Mesenchymal stem cell (in vitro differentiated cells and primary cell): ENCODE measurements around the gene TNF.
"Not testable (repeated sequence)": the region's sequence is repeated elsewhere in the genome, so short reads cannot be mapped to it uniquely, and the experiment has no call there.

ENCODE experiments used
- DNase-seq: peaks from one replicate; pipeline ENCODE4 v3.0.0-alpha.2; 2013
- H2AFZ ChIP-seq: one replicate; pipeline ENCODE4 v1.6.1; 2013; ENCODE audit warnings: low read depth, mild to moderate bottlenecking, control low read depth, inconsistent platforms, low read length, moderate library complexity
- H2AK5ac ChIP-seq: 2 replicates; pipeline ENCODE4 v1.6.1; 2013; ENCODE audit warnings: low read length, moderate library complexity, mild to moderate bottlenecking, inconsistent platforms; ENCODE audit not compliant: severe bottlenecking
- H2BK120ac ChIP-seq: one replicate; pipeline ENCODE4 v1.6.1; 2013; ENCODE audit warnings: low read depth, mild to moderate bottlenecking, inconsistent platforms, low read length, moderate library complexity
- H2BK12ac ChIP-seq, 2 experiments: one replicate each; pipeline ENCODE4 v1.6.1; 2013; ENCODE audit warnings: inconsistent platforms in 2 of 2, low read length in 2 of 2, mild to moderate bottlenecking in 2 of 2, moderate library complexity in 2 of 2, control low read depth in 1 of 2
- H2BK15ac ChIP-seq: one replicate; pipeline ENCODE4 v1.6.1; 2013; ENCODE audit warnings: mild to moderate bottlenecking, low read depth, inconsistent platforms; ENCODE audit not compliant: poor library complexity, severe bottlenecking
- H2BK5ac ChIP-seq: 2 replicates; pipeline ENCODE4 v1.6.1; 2013; ENCODE audit warnings: low read depth, mild to moderate bottlenecking, low read length, control low read depth, inconsistent platforms; ENCODE audit not compliant: poor library complexity, severe bottlenecking
- H3K14ac ChIP-seq, 2 experiments: one replicate each; pipeline ENCODE4 v1.6.1; 2013; ENCODE audit warnings: inconsistent platforms in 2 of 2, low read length in 2 of 2, control low read depth in 1 of 2, mild to moderate bottlenecking in 1 of 2, moderate library complexity in 1 of 2
- H3K18ac ChIP-seq, 2 experiments: one replicate each; pipeline ENCODE4 v1.6.1; 2013; ENCODE audit warnings: inconsistent platforms in 2 of 2, low read length in 2 of 2, control low read depth in 1 of 2, low read depth in 1 of 2, mild to moderate bottlenecking in 1 of 2
- H3K23ac ChIP-seq, 2 experiments: one replicate each; pipeline ENCODE4 v1.6.1; 2013; ENCODE audit warnings: inconsistent platforms in 2 of 2, low read length in 2 of 2, mild to moderate bottlenecking in 2 of 2, moderate library complexity in 2 of 2, control low read depth in 1 of 2
- H3K27ac ChIP-seq: 2 replicates; pipeline ENCODE4 v1.5.1; 2013; ENCODE audit warnings: mild to moderate bottlenecking, moderate library complexity, low read length, control low read depth, inconsistent platforms; ENCODE audit not compliant: poor library complexity, severe bottlenecking
- H3K27me3 ChIP-seq, 2 experiments: 2 replicates each; pipeline versions ENCODE4 v1.6.1 to v1.7.0; 2013; ENCODE audit warnings: low read length in 2 of 2, mild to moderate bottlenecking in 2 of 2, moderate library complexity in 2 of 2, control low read depth in 1 of 2, inconsistent platforms in 1 of 2; ENCODE audit not compliant: control insufficient read depth in 1 of 2, insufficient read depth in 1 of 2
- H3K36me3 ChIP-seq, 2 experiments: 2 replicates each; pipeline versions ENCODE4 v1.6.1 to v1.7.0; 2013; ENCODE audit warnings: low read length in 2 of 2, control low read depth in 1 of 2, inconsistent platforms in 1 of 2, low read depth in 1 of 2, mild to moderate bottlenecking in 1 of 2; ENCODE audit not compliant: insufficient read depth in 2 of 2, control insufficient read depth in 1 of 2
- H3K4ac ChIP-seq, 2 experiments: one replicate each; pipeline ENCODE4 v1.6.1; 2013; ENCODE audit warnings: inconsistent platforms in 2 of 2, low read length in 2 of 2, mild to moderate bottlenecking in 2 of 2, moderate library complexity in 2 of 2, control low read depth in 1 of 2, low read depth in 1 of 2
- H3K4me1 ChIP-seq: 2 replicates; pipeline ENCODE4 v1.6.1; 2013; ENCODE audit warnings: low read depth, low read length, control low read depth; ENCODE audit not compliant: control insufficient read depth, insufficient read depth
- H3K4me2 ChIP-seq: 2 replicates; pipeline ENCODE4 v1.6.1; 2013; ENCODE audit warnings: low read length, mild to moderate bottlenecking, inconsistent platforms; ENCODE audit not compliant: poor library complexity, severe bottlenecking
- H3K4me3 ChIP-seq, 2 experiments: 2 replicates each; pipeline versions ENCODE4 v1.5.1 to v1.7.0; 2013; ENCODE audit warnings: low read length in 2 of 2, mild to moderate bottlenecking in 2 of 2, control low read depth in 1 of 2, low read depth in 1 of 2; ENCODE audit not compliant: insufficient read depth in 1 of 2
- H3K79me1 ChIP-seq: replicated peaks from 2 replicates; pipeline ENCODE4 v1.6.1; 2013; ENCODE audit warnings: mild to moderate bottlenecking, control low read depth, low read length, inconsistent platforms; ENCODE audit not compliant: poor library complexity, severe bottlenecking
- H3K9ac ChIP-seq: 2 replicates; pipeline ENCODE4 v1.7.0; 2013; ENCODE audit warnings: mild to moderate bottlenecking, low read length, moderate library complexity
- H3K9me3 ChIP-seq: 2 replicates; pipeline ENCODE4 v1.7.0; 2013; ENCODE audit warnings: mild to moderate bottlenecking, low read length; ENCODE audit not compliant: control insufficient read depth
- H4K8ac ChIP-seq: one replicate; pipeline ENCODE4 v1.6.1; 2013; ENCODE audit warnings: inconsistent platforms, mild to moderate bottlenecking, low read length, moderate library complexity
- H4K91ac ChIP-seq: one replicate; pipeline ENCODE4 v1.6.1; 2013; ENCODE audit warnings: mild to moderate bottlenecking, low read length, inconsistent platforms
- WGBS: methylation state at CpG from one replicate; pipeline ENCODE4 v1.1.7; 2013; ENCODE audit warnings: mixed read lengths; 5-methylcytosine and 5-hydroxymethylcytosine counted together

TNF gene

GRCh38 chr6:31548544-31548873, 26.9 kb upstream of the TNF start:
- Histone ChIP-seq H3K9me3 (no peaks in the 10 kb centered on the region), H3K4ac (peak overlapping the region in 1 of 2 experiments; percentile 92), H3K27me3 (no peaks in the 10 kb centered on the region), H3K36me3 (peaks cover 22 to 34% of the 10 kb centered on the region in 2 experiments), H3K4me1 (peaks cover 13% of the 10 kb centered on the region), H2BK5ac (no peak overlapping the region), H3K27ac (no peak overlapping the region), H2AK5ac (no peak overlapping the region), H3K14ac (no peak overlapping the region), H4K91ac (peak overlapping the region; percentile 96), H3K4me2 (no peak overlapping the region), H3K9ac (peak overlapping the region; percentile 95), H2BK12ac (no peak overlapping the region), H2BK120ac (no peak overlapping the region), H3K79me1 (peaks cover 33% of the 10 kb centered on the region), H3K23ac (no peak overlapping the region), H3K18ac (no peak overlapping the region), H2BK15ac (no peak overlapping the region), H3K4me3 (peak overlapping the region in 1 of 2 experiments; percentile 77), H4K8ac (peak overlapping the region; percentile 98), H2AFZ (no peak overlapping the region)
- DNase-seq, result no peak
- no CpG with 5 or more reads among the region's 2 CpGs for WGBS

- not testable (repeated sequence) for H2BK5ac ChIP-seq, H2AFZ ChIP-seq, H4K91ac ChIP-seq, H3K27ac ChIP-seq, H3K4me2 ChIP-seq, H3K18ac ChIP-seq, H2AK5ac ChIP-seq, H4K8ac ChIP-seq, H2BK12ac ChIP-seq, H3K4me3 ChIP-seq, H3K14ac ChIP-seq, H3K27me3 ChIP-seq, H2BK120ac ChIP-seq, H3K4ac ChIP-seq, H2BK15ac ChIP-seq, H3K23ac ChIP-seq, H3K9me3 ChIP-seq, H3K4me1 ChIP-seq
- peak; percentile 83 for DNase-seq
- Histone ChIP-seq H3K9ac (peak overlapping the region; percentile 26), H3K36me3 (peaks cover 27 to 55% of the 10 kb centered on the region in 2 experiments), H3K79me1 (peaks cover 21% of the 10 kb centered on the region)
- WGBS, result 49% methylated on average over 5 of the region's 5 CpGs
Measured at GRCh38 chr6:31551371-31551770, 24.0 kb upstream of the TNF start.

- peaks cover 38 to 72% of the 10 kb centered on the region in 2 experiments for H3K36me3 ChIP-seq
- H3K27ac ChIP-seq, result no peak overlapping the region
- H3K23ac ChIP-seq, result no peak overlapping the region
- H3K4me2 ChIP-seq, result no peak overlapping the region
- H3K79me1 ChIP-seq, result peaks cover 24% of the 10 kb centered on the region
- no peak overlapping the region for H3K4me3 ChIP-seq
- H2BK15ac ChIP-seq, result no peak overlapping the region
- no peak overlapping the region for H3K4ac ChIP-seq
- peaks cover 25% of the 10 kb centered on the region for H3K4me1 ChIP-seq
- DNase-seq, result no peak
- 97% methylated on average over 3 of the region's 3 CpGs for WGBS
- no peak overlapping the region for H4K8ac ChIP-seq
- H2AFZ ChIP-seq, result no peak overlapping the region
- no peak overlapping the region for H2AK5ac ChIP-seq
- no peaks in the 10 kb centered on the region for H3K27me3 ChIP-seq
- no peak overlapping the region for H4K91ac ChIP-seq
- H2BK120ac ChIP-seq, result no peak overlapping the region
- no peak overlapping the region for H3K9ac ChIP-seq
- no peaks in the 10 kb centered on the region for H3K9me3 ChIP-seq
- no peak overlapping the region for H3K18ac ChIP-seq
- peak overlapping the region; percentile 12 to 38 for H2BK12ac ChIP-seq
- no peak overlapping the region for H3K14ac ChIP-seq
- H2BK5ac ChIP-seq, result no peak overlapping the region
Measured at GRCh38 chr6:31556307-31556706, 19.1 kb upstream of the TNF start.

GRCh38 chr6:31557443-31558317, 17.7 kb upstream of the TNF start:
- Histone ChIP-seq H3K23ac (no peak overlapping the region), H2BK15ac (peak overlapping the region; percentile 98), H3K9me3 (no peaks in the 10 kb centered on the region), H3K4me2 (no peak overlapping the region), H3K4me3 (no peak overlapping the region), H2AK5ac (peak overlapping the region; percentile 34), H3K4ac (no peak overlapping the region), H3K4me1 (peaks cover 25% of the 10 kb centered on the region), H3K36me3 (peaks cover 31 to 71% of the 10 kb centered on the region in 2 experiments), H3K18ac (peak overlapping the region in 1 of 2 experiments; percentile 56), H3K27me3 (no peaks in the 10 kb centered on the region), H4K8ac (peak overlapping the region; percentile 79), H3K27ac (no peak overlapping the region), H3K9ac (no peak overlapping the region), H3K14ac (no peak overlapping the region), H2BK12ac (no peak overlapping the region), H2BK120ac (no peak overlapping the region), H2AFZ (no peak overlapping the region), H4K91ac (peak overlapping the region; percentile 93), H2BK5ac (no peak overlapping the region), H3K79me1 (peaks cover 26% of the 10 kb centered on the region)
- WGBS, result 88% methylated on average over 22 of the region's 24 CpGs
- no peak for DNase-seq
